ENCODE data around the gene CD163. TPM values are rescaled to one million over a fixed set of nuclear protein-coding genes. Genes with fewer than 3 reads are reported as not detected.
A peak's percentile ranks its signal among the peaks of the same experiment; 100 is the strongest.

Gene CD163
- total RNA-seq, 4 donors from 2014 or later, result 192 to 455 (median 278) TPM

- H3K4me1 ChIP-seq, result no peaks in the 10 kb centered on the region
- no peak for DNase-seq (ENCODE audit: low spot score in 2 of 2)
- TF ChIP-seq POLR2A (IDR thresholded peaks at IDR 0.05), result no peak
- TF ChIP-seq, protein P1, sequence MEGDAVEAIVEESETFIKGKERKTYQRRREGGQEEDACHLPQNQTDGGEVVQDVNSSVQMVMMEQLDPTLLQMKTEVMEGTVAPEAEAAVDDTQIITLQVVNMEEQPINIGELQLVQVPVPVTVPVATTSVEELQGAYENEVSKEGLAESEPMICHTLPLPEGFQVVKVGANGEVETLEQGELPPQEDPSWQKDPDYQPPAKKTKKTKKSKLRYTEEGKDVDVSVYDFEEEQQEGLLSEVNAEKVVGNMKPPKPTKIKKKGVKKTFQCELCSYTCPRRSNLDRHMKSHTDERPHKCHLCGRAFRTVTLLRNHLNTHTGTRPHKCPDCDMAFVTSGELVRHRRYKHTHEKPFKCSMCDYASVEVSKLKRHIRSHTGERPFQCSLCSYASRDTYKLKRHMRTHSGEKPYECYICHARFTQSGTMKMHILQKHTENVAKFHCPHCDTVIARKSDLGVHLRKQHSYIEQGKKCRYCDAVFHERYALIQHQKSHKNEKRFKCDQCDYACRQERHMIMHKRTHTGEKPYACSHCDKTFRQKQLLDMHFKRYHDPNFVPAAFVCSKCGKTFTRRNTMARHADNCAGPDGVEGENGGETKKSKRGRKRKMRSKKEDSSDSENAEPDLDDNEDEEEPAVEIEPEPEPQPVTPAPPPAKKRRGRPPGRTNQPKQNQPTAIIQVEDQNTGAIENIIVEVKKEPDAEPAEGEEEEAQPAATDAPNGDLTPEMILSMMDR (IDR thresholded peaks at IDR 0.05), result no peak
- TF ChIP-seq EP300 (IDR thresholded peaks at IDR 0.05), result no peak
- no peaks in the 10 kb centered on the region for H3K9me3 ChIP-seq
- WGBS, 2 donors, result 78 to 81% methylated on average over 4 of the region's 4 CpGs
- peak overlapping the region in 2 of 4 donors; percentile 4 to 33 for H3K4me3 ChIP-seq
- H3K36me3 ChIP-seq, result no peaks in the 10 kb centered on the region
- no peaks in the 10 kb centered on the region for H3K27me3 ChIP-seq
- no peak overlapping the region for H3K27ac ChIP-seq
Measured at GRCh38 chr12:7496451-7496850, 7.1 kb downstream of the CD163 start.

DNA sequence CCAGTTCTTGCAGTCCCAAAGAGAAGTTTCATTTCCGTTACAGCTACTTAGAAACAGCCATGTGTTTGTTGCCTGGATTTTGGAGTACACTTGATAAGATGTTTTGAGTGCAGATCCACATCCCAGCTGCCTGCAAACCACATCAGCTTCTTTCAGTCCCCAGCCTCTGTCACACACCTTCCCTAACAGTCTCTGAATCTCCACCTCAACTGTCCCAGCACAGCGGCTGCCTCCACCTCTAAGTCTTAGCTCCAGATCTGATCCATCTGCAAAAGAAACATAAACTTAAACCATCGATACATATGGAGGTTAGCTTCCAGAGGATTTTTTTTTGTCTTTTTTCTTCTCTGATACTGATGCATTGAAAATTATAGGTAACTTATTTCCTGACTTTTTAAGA, 8.4 kb downstream of the CD163 start:
- Histone ChIP-seq H3K4me3 (peak overlapping the region in 1 of 4 donors; percentile 33), H3K36me3 (no peaks in the 10 kb centered on the region), H3K27ac (peak overlapping the region in 2 of 4 donors; percentile 4 to 16), H3K4me1 (no peaks in the 10 kb centered on the region), H3K27me3 (no peaks in the 10 kb centered on the region), H3K9me3 (no peaks in the 10 kb centered on the region)
- DNase-seq (ENCODE audit: low spot score in 2 of 2), result no peak
- WGBS, 2 donors, result 96 to 98% methylated on average over 3 of the region's 3 CpGs
- TF ChIP-seq EP300 (IDR thresholded peaks at IDR 0.05) (no peak), POLR2A (IDR thresholded peaks at IDR 0.05) (no peak)
- TF ChIP-seq, protein P1 (IDR thresholded peaks at IDR 0.05), result no peak

DNA sequence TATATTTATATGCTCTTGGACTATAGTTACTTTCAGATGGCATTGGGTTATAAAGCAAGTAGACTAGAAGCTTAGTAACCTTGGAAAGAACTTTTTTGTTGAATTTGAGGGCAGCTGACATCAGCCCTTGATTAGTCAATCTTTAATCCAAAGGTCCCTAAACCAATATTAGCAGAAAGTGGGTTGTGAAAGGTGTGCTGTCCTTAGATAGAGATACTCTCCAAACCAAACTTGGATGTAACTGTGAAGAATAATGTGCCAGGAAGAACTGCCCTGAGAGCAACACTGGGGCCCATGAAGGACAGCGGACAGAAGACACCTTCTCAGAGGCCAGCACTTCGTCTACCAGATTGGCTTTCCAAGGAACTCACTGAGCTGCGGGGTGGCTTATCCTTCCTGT, 10.6 kb downstream of the CD163 start:
- DNase-seq (ENCODE audit: low spot score in 2 of 2), result no peak
- Histone ChIP-seq H3K9me3 (no peaks in the 10 kb centered on the region), H3K4me1 (no peaks in the 10 kb centered on the region), H3K4me3 (peak overlapping the region in 1 of 4 donors; percentile 23), H3K27ac (peak overlapping the region in 1 of 4 donors; percentile 41), H3K27me3 (no peaks in the 10 kb centered on the region), H3K36me3 (no peaks in the 10 kb centered on the region)
- 86 to 92% methylated on average over 3 of the region's 3 CpGs for WGBS, 2 donors
- TF ChIP-seq, protein P1 (IDR thresholded peaks at IDR 0.05), result no peak
- TF ChIP-seq POLR2A (IDR thresholded peaks at IDR 0.05) (no peak), EP300 (IDR thresholded peaks at IDR 0.05) (no peak)

DNA sequence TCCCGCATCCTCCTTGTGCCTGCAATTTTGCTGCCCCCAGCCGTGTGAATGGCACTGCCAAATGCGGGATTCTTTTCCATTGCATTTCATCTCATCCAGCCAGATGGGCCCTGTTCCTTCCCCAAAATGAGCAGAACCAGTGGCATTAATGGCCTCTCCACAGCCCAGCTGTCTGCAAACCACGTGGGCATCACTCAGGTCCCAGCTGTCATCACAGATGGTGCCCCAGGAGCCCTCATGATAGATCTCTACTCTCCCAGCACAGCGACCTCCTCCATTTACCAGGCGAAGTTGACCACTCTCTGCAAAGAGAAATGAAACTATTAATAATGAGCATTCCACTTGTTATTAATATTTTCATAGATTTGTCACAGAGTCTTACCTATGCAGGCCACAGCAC, 17.1 kb downstream of the CD163 start:
- Histone ChIP-seq H3K27ac (no peak overlapping the region), H3K36me3 (no peaks in the 10 kb centered on the region), H3K4me3 (no peak overlapping the region), H3K4me1 (no peaks in the 10 kb centered on the region), H3K27me3 (no peaks in the 10 kb centered on the region), H3K9me3 (no peaks in the 10 kb centered on the region)
- TF ChIP-seq, protein P1 (IDR thresholded peaks at IDR 0.05), result no peak
- TF ChIP-seq EP300 (IDR thresholded peaks at IDR 0.05) (no peak), POLR2A (IDR thresholded peaks at IDR 0.05) (no peak)
- WGBS, 2 donors, result 85 to 89% methylated on average over 6 of the region's 6 CpGs
- no peak for DNase-seq (ENCODE audit: low spot score in 2 of 2)

- H3K4me3 ChIP-seq, result no peak overlapping the region
- no peak for DNase-seq (ENCODE audit: low spot score in 2 of 2)
- no peaks in the 10 kb centered on the region for H3K4me1 ChIP-seq
- no peaks in the 10 kb centered on the region for H3K27me3 ChIP-seq
- WGBS, 2 donors, result 46 to 50% methylated on average over 4 of the region's 4 CpGs
- no peaks in the 10 kb centered on the region for H3K36me3 ChIP-seq
- no peak for TF ChIP-seq EP300 (IDR thresholded peaks at IDR 0.05)
- no peaks in the 10 kb centered on the region for H3K9me3 ChIP-seq
- H3K27ac ChIP-seq, result no peak overlapping the region
Measured at GRCh38 chr12:7485095-7485494, 18.5 kb downstream of the CD163 start.

- Histone ChIP-seq H3K9me3 (no peaks in the 10 kb centered on the region), H3K36me3 (no peaks in the 10 kb centered on the region), H3K4me1 (no peaks in the 10 kb centered on the region), H3K4me3 (no peak overlapping the region), H3K27me3 (no peaks in the 10 kb centered on the region), H3K27ac (no peak overlapping the region)
- WGBS, 2 donors, result 67 to 78% methylated on average over 5 of the region's 5 CpGs
- no peak for DNase-seq (ENCODE audit: low spot score in 2 of 2)
- TF ChIP-seq, protein P1 (IDR thresholded peaks at IDR 0.05), result no peak
- TF ChIP-seq POLR2A (IDR thresholded peaks at IDR 0.05) (no peak), EP300 (IDR thresholded peaks at IDR 0.05) (no peak)
Measured at GRCh38 chr12:7483343-7483742, 20.2 kb downstream of the CD163 start.

Measured in tibial nerve (tissue), 4 donors.